Gastrocnemius medialis (tissue), 4 donors: Measurements from ENCODE around the gene PARVA.

Source experiments
- POLR2A ChIP-seq, 2 donors: fragments of 450-650 bp; IDR thresholded peaks; one replicate each; pipeline ENCODE4 v1.6.1; 2017; ENCODE audit warnings: antibody characterized with exemption in 2 of 2, mild to moderate bottlenecking in 2 of 2, moderate library complexity in 2 of 2
- TF ChIP-seq, protein P1 (sequence below), 5 experiments: fragments of 450-650 bp in 3 of 5; fragments of 200-600 bp in 2 of 5; sonication (generic) in 2 of 5; IDR thresholded peaks in 4 of 5; conservative IDR thresholded peaks in 1 of 5; 1 replicate in 4 of 5; 2 replicates in 1 of 5; pipeline ENCODE4 v1.5.1; 2016 to 2019; ENCODE audit warnings: antibody characterized with exemption in 5 of 5, mild to moderate bottlenecking in 3 of 5, moderate library complexity in 3 of 5

DNA sequence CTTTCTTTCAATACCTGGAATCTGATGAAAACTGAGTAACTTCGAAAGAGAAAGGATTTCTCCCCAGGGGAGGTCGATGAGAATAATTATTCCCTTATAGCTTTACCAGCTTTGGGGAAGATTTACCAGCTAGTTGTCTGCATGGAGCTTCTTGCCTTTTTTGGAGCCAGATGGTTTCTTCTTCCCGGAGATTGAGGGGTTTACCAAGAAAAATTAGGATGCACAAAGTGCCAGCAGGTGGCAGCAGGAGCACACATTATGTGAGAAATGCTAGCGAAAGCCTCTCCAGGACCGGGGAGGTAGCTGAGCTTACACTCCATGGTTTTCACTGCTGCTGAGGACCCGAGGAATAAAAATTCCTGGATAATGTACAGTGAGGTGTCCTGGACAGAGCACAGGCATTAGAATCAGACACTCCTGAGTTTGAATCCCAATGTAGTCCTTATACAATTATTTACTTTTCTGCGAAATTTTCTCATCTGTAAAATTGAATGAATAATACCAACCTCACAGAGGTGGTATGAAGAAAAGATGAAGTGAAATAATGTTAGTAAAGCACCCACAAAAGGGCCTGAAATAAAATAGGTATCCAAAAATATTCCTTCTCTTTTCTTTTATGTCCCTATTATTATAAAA, 46.0 kb upstream of the PARVA start:
- TF ChIP-seq, protein P1, sequence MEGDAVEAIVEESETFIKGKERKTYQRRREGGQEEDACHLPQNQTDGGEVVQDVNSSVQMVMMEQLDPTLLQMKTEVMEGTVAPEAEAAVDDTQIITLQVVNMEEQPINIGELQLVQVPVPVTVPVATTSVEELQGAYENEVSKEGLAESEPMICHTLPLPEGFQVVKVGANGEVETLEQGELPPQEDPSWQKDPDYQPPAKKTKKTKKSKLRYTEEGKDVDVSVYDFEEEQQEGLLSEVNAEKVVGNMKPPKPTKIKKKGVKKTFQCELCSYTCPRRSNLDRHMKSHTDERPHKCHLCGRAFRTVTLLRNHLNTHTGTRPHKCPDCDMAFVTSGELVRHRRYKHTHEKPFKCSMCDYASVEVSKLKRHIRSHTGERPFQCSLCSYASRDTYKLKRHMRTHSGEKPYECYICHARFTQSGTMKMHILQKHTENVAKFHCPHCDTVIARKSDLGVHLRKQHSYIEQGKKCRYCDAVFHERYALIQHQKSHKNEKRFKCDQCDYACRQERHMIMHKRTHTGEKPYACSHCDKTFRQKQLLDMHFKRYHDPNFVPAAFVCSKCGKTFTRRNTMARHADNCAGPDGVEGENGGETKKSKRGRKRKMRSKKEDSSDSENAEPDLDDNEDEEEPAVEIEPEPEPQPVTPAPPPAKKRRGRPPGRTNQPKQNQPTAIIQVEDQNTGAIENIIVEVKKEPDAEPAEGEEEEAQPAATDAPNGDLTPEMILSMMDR (IDR thresholded peaks at IDR 0.05 in 4 of 5, conservative IDR thresholded peaks at IDR 0.05 in 1 of 5), result peak; percentile 64 to 84 (median 78)
- TF ChIP-seq POLR2A (IDR thresholded peaks at IDR 0.05), result no peak
